SHP77 (cell line): Measurements from ENCODE around the gene SUN5.

Source experiments
- DNase-seq, 2 experiments: peaks; one replicate each; lab custom pipeline; 2025; lab: John Stamatoyannopoulos, UW

The SUN5 gene

DNA sequence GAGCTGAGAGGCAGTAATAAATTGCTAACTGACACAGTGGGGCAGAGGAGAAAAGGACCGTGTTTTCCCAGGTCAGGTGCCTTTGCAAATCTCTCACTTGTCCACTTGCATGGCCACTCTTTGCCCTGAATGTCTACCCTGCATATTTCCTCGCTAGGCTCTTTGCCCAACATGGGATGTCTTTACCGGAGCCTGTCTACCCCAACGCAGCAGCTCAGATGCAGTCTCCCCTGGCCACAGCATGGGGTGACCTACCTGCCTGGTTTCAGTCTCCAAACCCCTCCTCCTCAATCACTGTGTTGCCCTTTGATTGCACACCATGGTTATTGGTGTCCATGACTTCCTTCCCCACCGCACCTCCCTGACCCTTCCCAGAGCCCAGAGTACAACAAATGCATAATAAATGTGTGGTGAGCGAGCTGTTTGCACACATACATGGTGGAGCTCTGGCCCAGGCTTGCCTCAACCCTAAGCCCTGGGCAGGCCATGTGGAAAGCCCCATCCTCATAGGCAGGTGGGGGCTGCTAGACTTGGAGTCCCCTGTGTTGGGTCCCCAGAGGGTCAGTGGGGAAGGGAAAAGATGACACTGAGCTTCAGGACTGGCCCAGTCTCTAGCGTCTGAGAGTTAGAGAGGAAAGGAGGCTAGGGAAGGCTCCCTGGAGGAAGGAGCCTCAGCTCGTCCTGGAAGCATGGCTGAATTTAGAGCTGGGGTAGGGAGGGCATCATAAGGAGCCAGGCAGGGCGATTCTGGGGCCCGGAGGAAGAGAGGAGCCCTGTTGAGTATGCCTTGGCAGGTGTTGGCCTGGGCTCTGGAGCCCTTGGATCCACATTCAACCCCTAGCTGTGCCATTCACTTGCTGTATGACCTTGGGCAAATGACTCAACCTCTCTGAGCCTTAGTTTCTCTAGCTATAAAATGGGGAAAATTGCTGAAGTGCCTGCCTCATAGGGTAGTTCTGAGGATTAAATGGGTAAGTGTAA lies 22.8 kb upstream of the SUN5 start:
- DNase-seq = no peak

DNA sequence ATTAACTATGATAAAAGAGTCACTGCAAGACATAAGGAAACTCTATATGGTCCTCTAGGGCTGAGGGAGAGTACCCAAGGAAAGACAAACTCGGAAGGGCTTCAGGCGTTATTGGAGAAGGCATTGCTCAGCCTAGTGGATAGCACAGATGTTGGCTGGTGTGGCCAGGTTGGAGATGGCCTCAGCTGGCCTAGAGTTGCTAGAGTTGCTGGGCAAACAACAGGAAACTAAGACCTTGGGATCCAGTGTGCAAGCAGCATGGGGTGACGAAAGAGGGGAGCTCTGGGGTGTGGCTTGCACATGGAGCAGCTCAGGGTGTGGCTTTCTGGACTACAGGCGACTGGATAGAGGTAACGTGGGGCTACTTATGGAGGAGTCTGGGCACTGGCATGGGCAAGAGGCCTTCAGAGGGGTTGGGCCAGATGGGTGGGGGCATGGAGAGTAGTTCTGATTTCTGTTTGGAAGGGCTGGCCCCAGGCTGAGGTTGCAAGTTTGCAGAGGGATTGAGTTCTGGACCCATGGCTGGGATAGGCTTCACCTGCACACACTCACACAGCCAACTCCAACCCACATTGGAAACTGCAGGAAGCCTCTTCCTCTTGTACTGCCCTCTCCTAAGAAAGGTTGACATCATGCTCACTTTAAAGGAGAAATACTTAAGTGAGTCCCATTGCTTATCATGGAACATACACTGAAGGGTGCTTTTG lies 22.0 kb upstream of the SUN5 start:
- DNase-seq = no peak

DNA sequence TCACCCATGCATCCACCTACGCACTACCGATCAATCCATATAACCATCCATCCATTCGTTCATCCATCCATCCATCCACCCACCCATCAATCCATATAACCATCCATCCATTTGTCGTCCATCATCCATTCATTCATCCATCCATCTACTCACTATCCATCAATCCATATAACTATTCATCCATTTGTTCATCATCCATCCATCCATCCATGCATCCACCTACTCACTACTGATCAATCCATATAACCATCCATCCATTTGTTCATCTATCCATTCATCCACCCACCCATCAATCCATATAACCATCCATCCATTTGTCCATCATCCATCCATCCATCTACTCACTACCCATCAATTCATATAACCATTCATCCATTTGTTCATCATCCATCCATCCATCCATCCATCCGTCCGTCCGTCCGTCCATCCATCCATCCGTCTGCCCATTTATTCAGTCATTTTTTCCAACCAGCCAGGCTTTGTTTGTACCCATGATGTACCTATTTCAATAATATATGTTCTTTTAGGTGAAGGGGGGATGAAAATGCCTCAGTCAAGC lies 21.2 kb upstream of the SUN5 start:
- no peak for DNase-seq

DNA sequence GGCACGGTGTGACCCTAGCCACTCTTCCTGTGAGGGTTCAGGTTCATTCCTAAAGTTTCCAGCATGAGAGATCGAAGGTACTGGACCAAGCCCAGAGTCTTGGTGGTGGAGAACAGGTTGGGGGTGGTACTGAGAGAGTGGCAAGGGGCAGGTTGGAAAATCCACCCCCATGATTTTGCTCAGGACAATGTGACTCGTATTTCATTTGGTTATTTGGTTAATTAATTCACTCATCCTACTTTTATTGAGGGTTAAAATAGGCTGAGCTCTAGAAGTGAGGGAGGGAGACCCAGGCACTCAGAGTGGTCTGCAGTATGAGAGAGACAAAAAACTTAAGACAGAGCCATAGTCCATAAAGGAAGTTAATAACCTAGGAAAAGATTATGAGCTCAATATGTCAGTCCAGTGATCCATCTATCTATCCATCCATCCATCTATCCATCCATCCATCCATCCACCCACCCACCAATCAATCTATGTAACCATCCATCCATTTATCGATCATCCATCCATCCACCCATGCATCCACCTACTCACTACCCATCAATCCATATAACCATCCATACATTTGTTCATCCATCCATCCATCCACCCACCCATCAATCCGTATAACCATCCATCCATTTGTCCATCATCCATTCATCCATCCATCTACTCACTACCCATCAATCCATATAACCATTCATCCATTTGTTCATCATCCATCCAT lies 20.5 kb upstream of the SUN5 start:
- DNase-seq = no peak

DNA sequence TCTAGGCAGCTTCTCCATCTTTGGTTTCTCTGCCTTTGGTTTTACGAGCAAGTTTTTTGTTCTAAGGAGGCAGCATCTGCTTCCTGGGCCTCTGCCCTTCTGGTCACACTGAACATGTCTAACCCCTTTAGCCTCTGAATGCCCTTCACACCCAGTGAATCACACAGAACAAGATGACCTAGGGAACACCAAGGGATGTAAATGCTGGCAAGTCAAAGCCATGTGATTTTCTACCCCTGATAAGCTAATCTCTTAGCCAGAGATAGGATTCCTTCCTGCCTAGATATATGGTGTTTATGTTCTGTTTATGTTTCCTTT lies 20.0 kb upstream of the SUN5 start:
- DNase-seq = no peak

DNA sequence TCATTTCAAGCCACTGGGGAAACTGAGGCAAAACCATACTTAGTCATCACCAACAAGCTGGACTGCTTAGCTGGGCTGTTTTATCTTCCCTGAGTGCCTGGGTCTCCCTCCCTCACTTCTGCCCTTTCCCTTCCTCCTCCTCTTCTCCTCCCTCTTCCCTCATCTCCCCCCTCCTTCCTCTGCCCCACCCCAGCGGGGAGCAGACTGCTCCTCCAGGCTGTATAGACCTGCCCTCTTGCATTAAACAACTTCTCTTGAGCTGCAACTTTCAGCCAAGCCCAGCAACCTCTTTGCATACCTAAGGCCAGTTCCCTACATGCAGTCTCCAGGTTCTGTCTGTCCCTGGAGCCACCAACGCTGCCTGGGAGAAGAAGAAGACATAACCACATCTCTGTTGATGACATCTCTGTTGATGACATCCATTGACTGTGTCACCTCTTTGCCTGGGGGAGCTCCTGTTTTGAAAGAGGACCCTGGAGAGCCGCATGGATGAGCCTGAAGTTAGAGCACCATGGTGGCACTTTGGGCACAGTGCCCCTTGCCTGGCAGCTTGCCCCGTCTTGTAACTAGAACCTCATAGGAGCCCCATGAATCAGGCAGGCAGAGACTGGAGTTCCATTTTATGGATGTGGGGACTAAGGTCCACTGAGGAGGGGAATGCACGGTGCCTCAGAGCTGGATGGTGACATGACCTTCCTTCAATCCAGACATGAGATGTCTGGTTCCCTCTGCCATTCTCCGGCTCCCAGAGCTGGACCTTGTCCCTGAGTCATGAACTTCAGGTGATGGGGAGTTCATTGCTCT lies 19.4 kb upstream of the SUN5 start:
- no peak for DNase-seq

DNA sequence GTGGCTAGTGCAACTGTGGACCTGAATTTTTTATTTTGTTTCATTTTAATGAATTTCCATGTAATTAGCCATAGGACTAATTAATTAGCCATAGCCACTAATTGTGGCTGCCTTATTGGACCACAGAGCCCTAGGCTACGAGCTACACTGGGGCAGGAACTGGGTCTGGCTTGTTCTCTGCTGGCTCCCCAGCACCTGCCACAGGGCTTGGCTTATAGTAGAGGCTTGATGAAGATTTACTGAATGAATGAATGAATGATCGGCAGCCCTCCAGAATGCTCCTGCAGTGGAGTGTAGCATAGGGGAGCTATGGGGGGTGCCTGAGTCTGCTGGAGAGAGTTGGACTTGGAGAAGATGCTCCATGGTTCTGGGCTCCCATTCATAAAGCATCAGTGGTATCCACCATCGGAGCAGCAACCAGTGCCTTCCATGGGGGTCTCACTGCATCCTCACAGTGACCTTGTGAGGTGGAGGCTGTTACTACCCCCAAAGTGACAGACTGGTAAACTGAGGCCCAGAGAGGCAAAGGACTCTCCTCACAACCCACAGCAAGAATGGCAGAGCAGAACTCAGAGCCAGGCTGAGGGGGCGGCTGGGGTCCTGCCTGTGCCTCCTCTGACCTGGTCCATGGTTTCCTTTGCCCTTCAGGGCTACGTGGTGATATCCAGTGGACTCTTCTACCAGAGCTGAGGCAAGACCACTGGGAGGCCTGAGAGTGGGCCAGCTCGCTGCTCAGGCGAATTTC lies 18.6 kb upstream of the SUN5 start:
- DNase-seq = no peak

DNA sequence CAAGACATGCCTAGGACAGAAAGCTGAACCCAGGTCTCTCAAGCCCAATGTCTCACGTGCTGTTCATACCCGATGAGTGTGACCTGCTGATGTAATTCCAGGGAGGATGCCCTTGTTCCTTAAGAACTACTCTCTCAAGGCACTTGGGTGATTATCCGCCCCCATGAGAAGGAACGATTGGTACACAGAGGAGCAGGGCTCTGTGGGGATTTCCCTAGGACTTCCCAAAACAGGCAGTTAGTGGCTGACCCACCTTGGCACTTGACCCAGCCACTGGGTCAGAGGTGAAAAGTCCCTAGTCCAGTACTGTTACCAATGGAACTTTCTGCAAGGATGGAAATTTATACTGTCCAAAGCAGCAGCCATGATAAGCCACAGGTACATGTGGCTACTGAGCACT lies 18.1 kb upstream of the SUN5 start:
- no peak for DNase-seq

DNA sequence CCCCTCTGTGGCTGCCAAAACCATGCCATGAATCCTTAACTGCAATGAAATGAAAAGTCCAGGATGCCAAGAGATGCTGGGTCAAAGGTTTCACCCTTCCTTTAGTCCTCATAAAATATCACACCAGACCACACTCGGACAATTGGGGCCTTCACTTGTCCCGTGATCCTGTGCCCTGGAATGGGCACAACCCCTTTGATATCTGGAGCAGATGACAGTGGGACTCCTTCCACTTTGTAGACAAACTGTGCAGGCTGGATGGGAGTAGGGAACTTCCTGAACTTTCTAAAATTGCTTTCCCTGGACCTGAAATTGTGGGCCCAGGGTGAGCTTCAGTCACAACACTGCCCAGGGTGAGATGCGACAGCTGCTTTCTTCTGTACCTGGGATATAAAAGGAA lies 17.6 kb upstream of the SUN5 start:
- DNase-seq = no peak

DNA sequence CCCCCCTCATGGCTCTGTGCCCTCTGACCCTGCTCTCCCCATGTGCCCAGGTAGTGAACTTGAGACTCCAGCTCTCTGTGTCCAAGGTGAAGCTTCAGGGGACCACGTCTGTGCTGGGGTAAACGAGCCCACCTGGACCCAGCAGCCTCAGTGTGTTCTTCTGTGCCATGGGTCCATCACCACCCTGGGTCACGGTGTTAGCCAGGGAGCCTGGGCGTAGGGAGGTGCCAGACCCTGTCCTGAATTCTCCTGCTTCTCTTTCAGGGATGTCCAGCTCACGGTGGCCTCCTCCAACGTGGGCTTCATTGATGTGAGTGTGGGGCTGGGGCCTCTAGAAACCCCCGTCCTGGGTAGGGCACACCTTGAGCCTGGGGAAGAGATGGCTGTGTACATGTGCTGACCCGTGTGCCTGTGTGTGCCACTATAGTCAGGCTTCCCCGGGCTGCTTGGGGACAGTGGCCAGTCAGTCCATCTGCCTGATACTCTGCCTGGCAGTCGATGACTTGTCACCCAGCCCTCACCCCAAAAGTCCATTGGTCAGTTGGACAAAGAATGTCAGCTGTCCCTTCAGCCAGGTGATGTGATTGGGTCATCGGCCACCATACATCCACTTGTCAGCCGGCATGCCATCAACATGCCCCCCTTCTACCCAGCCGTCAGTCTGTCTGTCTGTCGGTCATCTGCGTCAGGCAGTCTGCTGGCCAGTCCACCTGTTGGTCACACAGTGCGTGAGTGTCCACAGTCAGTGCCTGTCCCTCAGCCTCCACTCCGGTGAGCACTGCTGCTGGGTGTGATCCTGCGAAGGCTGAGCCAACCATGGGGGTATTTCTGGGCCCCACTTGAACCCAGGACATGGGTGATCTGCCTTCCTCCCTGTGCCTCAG lies 16.3 kb upstream of the SUN5 start:
- no peak for DNase-seq

DNA sequence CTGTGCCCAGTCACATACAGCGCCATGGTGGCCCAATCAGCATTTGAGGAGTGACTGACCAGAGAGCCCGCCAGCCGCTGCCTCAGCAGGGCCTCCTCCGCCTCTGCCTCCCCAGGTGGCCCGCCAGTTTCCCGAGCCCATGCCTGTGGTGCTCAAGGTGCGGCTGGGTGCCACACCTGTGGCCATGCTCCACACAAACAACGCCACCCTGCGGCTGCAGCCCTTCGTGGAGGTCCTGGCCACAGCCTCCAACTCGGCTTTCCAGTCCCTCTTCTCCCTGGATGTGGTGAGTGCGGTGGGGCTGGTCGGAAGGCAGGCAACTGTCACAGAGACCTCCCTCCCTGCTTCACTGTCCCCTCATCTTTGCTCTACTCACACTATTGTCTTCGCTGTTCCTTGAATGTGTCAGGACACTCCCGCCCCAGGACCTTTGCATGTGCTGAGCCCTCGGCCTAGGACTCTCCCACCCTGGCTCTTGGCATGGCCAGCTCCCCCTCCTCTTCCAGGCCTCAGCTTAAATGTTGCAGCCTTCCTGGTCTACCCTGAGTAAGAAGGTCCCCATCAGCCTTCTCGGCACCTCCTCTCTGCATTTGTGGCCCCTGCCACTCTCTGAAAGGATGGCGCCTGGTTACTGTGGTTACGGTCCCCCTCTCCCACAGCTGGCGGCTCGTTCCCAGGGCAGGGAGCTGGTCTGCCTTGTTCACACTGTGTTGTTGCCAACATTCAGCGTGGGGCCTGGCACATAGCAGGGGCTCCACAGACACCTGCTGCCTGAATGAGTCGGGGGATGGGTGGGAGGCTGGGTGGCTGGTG lies 15.4 kb upstream of the SUN5 start:
- no peak for DNase-seq

DNA sequence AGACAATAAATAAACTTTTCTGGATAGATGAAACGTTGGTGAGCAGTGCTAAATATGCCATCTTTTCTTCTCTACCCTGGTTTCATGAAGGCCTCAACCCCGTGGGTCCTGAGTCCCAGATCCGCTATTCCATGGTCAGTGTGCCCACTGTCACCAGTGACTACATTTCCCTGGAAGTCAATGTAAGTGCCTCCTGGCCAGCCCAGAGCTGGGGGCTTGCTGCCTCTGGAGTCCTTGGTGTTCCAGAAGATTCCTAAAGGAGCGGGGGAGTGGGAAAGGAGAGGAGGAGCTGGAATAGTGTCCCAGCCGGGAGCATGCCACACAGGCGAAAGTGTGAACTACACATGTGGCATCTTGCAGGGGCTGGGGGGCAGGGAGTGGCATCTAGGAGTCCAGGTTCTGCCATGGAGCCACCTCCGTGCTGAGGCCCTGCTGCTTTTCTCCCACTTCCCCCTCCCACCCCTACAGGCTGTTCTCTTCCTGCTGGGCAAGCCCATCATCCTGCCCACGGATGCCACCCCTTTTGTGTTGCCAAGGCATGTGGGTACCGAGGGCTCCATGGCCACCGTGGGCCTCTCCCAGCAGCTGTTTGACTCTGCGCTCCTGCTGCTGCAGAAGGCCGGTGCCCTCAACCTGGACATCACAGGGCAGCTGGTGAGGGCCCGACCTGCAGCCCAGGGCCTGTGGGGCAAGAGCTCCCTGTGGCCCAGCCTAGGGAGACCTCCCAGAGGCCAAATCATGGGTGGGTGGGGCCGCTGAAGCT lies 14.1 kb upstream of the SUN5 start:
- DNase-seq = no peak

DNA sequence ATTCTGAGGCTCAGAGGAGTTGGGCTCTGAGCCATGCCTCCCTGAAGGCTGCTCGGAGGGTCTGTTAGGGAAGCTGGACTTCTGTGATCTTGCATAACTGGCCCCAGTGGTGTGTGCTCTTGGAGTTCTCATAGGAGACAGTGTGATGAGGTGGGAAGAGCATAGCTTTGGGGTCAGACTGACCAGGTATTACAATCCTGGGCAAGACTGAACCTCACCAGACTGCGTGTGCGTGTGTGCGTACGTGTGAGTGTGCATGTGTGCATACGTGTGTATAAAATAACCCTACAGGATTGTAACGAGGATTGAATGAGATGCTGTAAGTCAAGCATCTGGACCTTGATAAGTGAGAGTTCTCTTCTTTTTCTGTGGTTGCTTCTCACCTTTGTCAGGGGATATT lies 13.3 kb upstream of the SUN5 start:
- DNase-seq = no peak

DNA sequence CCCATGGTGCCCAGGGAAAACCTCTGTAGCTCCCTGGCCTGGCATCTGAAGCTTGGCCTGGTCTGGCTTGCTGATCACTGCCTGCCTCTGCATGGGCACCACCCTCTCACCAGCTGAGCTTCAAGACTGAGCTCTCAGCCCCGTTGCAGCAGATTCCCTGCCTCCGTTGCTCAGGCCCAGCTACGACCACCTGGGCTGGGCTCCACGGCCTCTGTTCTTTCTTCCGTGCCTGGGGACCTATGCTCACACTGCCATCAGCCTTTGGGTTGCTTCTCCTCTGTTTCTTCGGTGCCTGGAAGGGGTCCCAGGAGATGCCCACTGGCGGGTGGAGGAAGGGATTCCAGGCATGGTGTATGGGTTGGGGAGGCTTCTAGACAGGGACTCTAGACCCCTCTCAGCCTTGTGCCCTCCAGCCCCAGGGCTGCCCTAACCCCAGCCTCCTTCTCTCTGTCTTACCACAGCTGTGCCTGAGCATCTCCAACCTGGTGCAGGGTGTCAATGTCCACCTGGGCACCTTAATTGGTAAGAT lies 12.4 kb upstream of the SUN5 start:
- no peak for DNase-seq

DNA sequence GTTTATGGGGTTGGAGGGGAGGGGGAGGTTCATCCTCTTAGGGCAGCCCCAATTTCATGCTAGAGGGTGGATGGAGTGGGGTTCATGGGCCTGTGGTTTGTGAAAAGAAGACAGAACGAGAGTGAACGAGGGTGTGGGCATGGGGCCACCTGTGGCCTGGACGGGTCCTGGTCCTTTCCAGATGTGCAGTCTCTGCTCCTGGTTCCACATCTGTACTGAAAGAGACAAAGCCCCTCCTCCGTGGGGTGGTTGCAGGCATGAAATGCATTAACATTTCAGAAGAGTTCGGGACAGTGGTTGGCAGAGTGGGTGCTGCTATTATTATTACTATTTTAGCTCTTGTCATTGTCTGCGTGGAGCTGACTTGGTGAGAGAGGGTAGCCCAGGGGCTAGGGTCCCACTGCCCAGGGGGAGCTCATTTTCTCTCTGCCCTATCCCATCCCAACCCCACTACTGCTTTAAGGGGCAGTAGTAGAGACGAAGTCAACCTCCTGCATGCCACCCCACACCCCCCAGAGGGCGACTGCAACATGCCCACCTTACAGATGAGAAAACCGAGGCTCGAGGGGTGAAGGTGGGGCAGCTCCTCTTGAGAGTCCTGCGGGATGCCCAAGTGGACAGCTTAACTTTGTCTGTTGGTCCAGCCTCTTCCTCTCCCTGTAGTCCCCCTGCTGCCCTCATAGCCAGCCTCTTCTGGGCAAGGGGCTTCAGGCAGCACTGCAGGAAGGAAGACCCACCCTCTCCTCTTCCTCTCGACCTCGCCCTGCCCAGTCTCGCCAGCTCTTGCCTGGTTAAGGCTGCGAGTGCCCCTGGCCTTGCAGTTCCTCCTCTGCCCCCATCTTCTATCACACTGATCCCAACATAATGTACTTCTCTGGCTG lies 11.7 kb upstream of the SUN5 start:
- no peak for DNase-seq

DNA sequence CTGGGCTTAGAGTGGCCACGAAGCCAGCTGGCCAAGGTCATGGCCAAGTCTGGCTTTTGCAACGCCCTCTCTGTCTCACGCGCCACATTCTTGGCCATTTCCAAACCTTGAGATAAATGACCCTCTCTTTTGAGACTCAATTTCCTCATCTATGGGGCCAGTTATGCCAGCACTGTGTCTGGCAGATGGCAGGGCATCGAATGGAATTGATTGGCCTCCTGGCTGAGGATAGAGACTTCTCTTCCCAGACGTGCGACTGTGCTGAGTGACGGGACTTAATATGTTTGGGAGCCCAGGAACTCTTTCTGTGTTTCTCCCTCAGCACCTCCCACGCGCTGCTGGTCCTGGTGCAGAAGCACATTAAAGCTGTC lies 10.9 kb upstream of the SUN5 start:
- DNase-seq = no peak
